Urothelium cell line (cell line): ENCODE data around the gene SIRPD.
"Not testable (repeated sequence)": the region's sequence is repeated elsewhere in the genome, so short reads cannot be mapped to it uniquely, and the experiment has no call there.

Experiments used
- DNase-seq: peaks from one replicate; pipeline ENCODE4 v3.0.0; 2011; ENCODE audit warnings: low spot score, mixed read lengths
- FAIRE-seq: peaks from 2 replicates; lab custom pipeline; 2011; peaks lifted over from hg19 to GRCh38; lab: Jason Lieb, UNC

SIRPD gene

DNA sequence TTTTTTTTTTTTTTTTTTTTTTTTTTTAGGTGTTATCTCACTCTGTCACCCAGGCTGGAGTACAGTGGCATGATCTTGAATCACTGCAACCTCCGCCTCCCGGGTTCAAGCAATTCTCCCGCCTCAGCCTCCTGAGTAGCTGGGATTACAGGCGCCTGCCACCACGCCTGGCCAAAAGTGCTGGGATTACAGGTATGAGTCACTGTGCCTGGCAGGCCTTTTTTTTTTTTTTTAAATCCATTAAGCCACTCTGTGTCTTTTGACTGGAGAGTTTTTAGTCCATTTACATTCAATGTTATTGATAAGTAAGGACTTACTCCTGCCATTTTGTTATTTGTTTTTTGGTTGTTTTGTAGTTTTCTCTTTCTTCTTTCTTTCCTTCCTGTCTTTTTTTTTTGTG is 60.1 kb downstream of the SIRPD start:
- FAIRE-seq, DNase-seq: not testable (repeated sequence)

DNA sequence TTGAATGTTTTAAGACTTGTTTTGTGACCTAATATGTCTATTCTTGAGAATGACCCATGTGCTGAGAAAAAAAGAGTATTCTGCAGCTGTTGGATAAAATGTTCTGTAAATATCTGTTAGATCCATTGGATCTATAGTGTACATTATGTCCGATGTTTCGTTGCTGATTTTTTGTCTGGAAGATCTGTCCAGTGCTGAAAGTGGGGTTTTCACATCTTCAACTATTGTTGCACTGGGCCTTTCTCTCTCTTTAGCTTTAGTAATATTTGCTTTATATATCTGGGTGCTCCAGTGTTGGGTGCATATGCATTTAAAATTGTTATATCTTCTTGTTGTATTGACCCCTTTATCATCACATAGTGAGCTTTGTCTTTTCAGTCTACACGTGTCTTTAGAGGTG is 60.6 kb downstream of the SIRPD start:
- DNase-seq (no peak), FAIRE-seq (no peak)

DNA sequence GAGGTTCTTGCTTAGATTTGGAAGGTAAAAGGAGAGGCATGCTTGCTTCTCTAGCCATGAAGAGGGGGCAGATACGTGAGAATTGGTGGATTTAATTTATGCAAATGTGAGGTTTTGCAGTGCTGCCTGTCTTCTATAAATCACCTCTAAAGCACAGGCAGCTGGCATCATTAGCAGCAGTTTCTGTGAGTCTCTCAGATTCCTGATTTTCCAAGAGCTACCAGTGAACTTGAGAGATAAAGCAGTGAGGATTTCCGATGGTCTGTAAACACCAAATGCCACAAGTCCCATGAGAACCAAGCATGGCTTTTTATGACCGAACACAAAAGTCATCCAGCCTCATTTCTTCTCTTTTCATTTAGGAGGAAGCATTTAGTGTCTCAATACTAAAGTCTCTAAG is 63.1 kb downstream of the SIRPD start:
- FAIRE-seq (no peak), DNase-seq (no peak)

DNA sequence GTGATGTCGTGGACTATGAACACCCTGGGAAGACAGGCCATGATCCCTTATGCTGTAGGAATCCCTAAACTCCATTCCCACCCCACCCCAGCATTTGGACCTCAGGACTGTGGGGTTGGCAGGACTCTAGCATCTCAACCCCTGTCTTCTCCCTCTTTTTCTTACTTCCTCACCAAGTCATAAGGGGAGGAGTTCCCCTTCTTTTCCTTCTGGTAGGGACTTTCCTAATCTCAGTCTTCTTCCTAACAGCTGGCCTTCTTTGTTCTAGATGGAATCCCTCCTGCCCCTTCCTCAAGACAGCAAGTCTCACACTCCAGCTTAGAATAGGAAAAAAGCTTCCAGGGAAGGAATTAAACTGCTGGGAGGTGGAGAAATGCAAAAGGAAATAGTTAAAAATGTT is 64.0 kb downstream of the SIRPD start:
- DNase-seq (no peak), FAIRE-seq (no peak)

DNA sequence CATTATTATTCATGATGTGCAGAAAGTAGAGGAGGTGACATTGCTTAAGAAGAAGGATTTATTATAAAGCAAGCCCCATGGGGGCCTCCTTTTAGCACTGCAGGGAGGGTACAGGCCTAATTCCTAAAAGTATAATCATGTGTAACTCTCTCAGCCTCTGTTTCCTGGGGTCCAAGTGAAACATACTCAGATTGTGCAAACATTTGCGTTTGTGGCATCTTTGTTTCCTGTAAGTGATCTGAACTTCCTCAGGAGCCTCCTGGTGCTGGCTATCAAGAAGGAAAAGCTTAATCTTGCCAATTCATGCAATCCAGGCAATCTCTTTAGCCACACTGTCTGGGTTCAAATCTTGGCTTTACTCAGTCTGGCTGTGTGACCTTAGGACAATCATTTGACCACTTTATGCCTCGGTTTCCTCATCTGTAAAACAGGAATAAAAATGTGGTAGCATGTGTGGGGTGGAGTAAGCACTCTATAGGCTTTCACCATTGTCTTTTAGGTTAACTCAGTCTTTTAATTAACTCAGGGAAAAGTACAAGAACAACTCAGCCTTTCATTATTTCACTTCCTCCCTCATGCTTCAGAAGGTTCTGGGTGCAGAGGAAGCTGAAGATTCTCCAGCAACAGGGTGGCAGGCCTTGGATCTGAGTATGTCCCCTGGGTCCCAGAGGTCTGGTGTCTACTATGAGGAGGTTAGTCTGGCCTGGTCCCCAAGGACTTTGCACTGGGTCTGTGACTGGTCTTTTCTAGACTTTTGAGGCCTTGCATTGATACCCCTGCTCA is 65.5 kb downstream of the SIRPD start:
- DNase-seq (no peak), FAIRE-seq (no peak)

DNA sequence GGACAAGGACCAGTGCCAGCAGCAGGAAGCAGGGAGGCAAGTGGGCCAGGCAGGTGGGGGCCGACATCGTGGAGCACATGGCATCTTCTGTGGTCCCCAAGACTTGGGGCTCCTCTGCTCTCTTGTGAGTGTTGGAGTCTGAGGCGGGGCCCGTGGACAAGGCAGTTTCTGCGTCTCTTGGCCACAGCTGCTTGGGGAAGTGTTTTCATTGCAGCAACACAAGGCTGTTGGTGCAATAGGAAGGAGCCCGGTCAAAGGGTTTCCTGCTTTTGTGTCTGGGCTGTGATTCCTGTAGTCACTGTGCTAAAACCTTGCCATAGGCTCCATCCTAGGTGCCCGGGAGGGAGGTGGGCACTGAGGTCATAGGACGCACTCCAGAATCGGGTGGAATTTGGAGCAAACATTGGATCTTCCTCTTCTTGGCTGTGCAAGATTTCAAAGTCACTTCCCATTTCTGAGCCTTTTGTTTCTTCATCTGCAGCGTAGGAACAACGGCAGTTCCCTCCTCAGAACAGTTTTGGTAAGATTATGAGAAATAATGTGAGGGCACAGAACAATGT is 66.1 kb downstream of the SIRPD start, which contains the start of gene SIRPB2:
Gene SIRPB2, minus strand, starts transcription at position 140 of the 560 bp plus-strand sequence. Its CDS starts 61 bp downstream, at position 79.
- DNase-seq = no peak
- FAIRE-seq = no peak

DNA sequence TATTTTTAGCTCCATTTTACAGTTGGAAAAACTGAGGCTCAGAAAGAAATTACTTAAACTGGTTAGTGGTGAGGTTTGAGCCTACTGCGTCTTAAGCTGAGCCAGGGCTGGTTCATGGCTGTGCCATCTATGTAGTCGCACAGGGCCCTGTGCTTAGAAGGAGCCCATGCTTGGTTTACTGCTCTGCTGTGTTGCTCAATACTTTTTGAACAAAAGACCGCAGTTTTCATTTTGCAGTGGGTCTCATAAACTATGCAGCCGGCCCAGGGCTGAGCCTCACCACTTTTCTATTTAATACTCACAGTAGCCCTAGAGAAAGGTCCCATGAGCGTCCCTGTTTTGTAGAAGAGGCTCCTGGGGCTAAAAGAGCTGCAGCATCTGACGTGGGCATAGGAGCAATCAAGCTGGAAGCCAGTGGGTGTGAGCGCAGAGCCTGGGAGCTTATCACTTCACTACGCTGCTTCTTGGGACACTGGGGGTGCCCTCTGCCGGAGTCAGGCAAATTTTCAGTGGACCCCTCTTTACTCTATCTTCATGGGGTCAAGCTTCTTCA is 66.8 kb downstream of the SIRPD start:
- DNase-seq = no peak
- FAIRE-seq = no peak

DNA sequence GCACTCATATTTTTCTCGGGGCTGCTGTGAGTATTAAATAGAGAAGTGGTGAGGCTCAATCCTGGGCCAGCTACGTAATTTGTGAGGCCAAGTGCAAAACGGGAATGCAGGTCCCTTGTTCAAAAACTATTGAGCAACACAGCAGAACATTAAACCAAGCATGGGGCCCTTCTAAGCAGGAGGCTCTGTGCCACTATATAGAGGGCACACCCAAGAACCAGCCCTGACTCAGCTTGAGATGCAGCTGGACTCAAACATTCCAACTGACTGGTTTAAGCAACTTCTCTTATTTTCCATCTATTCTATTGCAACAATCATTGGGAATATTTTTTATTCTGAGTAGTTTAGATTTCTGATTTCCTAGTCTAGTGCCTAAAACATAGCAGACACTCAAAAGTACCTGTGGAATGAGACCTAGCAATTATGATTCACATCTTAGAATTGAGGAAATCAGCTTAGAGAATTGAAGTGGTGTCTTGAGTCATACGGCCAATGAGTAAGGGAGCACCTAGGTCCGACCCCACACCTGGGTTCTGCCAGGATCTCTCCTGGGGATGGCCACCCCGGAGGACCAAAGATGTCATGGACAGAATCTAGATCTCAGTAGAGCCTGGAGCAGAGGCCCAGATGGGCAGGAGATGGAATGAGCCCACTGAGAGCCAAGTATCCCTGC is 67.6 kb downstream of the SIRPD start:
- no peak for FAIRE-seq

DNA sequence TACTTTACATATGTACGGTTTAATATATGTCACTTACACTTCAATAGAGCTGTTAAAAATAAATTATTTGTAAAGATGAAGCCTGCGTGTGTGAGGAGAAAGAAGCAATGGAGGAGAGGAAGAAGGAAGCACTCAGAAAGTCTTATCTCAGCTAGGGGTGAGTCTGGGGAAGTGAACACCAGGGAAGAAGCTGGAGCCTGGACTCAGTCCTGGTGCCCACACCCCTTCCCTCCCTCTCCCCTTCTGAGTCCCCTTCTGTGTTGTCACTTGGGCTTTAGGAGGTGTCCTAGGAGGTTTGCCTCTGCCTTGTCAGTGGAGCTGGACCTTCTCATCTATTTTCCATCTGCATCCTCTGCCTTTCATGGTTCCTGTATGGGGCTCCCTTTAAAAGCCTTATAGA is 68.2 kb downstream of the SIRPD start:
- FAIRE-seq (no peak), DNase-seq (no peak)

More for the DNA sequence above, 67.6 kb downstream of the SIRPD start:
- no peak for DNase-seq

DNA sequence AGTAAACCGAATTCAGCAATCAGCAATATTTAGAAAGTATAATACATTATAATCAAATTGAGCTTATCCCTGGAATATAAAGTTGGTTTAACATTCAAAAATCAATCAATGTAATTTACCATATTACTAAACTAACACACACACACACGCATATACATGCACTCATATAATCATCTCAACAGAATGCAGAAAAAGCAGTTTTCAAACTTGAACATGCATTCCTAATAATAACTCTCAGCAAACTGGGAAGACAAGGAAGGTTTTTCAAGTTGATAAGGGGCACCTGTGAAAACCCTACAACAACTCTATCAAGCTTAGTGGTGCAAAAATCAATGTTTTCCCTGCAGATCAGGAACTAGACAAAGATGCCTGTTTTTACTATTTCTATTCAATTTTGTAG is 70.9 kb downstream of the SIRPD start:
- FAIRE-seq (no peak), DNase-seq (no peak)

DNA sequence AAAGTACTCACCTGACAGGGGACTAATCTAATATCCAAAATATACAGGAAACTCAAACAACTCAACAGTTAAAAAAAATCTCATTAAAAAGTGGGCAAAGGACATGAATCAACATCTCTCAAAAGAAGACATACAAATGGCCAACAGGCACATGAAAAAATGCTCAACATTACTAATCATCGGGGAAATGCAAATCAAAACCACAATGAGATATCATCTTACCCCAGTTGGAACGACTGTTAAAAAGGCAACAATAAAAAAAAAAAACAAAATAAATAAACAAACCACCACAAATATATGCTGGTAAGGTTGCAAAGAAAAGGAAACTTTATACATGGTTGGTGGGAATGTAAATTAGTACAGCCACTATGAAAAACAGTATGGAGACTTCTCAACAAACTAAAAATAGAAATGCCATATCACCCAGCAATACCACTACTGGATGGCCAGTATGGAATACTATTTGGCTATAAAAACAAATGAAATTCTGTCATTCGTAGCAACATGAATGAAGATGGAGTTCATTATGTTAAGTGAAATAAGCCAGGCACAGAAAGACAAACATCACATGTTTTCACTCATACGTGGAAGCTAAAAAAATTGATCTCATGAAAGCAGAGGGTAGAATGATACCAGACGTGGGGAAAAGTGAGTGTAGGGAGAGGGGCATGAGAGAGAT is 72.9 kb downstream of the SIRPD start:
- no peak for DNase-seq
- no peak for FAIRE-seq
